H1 (cell line): ENCODE data around the gene SUGP1. TPM values are rescaled to one million over a fixed set of nuclear protein-coding genes. Genes with fewer than 3 reads are reported as not detected.
A peak's percentile ranks its signal among the peaks of the same experiment; 100 is the strongest.

Experiments
- CTCF ChIA-PET: fragments of 300-600 bp; sonication (Branson Sonifier 250); formaldehyde crosslinking; loops from one replicate; lab custom pipeline; 2021; ENCODE audit not compliant: partially characterized antibody; lab: Charles Lee
- POLR2A ChIA-PET: fragments of 300-600 bp; sonication (Branson Sonifier 250); formaldehyde crosslinking; loops from one replicate; lab custom pipeline; 2021; ENCODE audit warnings: inconsistent platforms; ENCODE audit not compliant: partially characterized antibody; lab: Charles Lee
- DNase-seq, 2 experiments: peaks; one replicate each; pipeline versions ENCODE4 v3.0.0 to v3.0.0-alpha.2; 2010 to 2022; ENCODE audit warnings: low spot score in 2 of 2, low read depth in 1 of 2, mixed read lengths in 1 of 2
- FAIRE-seq: peaks from 2 replicates; lab custom pipeline; 2011; peaks lifted over from hg19 to GRCh38; lab: Jason Lieb, UNC
- H2AFZ ChIP-seq: 2 replicates; pipeline ENCODE4 v1.8.1; 2012; ENCODE audit warnings: low read length, inconsistent platforms
- H2AK5ac ChIP-seq: 2 replicates; pipeline ENCODE4 v1.6.1; 2013; ENCODE audit warnings: low read depth, low read length
- H2BK120ac ChIP-seq: replicated peaks from 2 replicates; pipeline ENCODE3; 2013; ENCODE audit warnings: low read depth, low read length, inconsistent platforms
- H2BK12ac ChIP-seq: 2 replicates; pipeline ENCODE4 v1.6.1; 2013; ENCODE audit warnings: low read depth, low read length
- H2BK15ac ChIP-seq: 2 replicates; pipeline ENCODE4 v1.6.1; 2013; ENCODE audit warnings: low read length
- H2BK20ac ChIP-seq: 2 replicates; pipeline ENCODE4 v1.6.1; 2013; ENCODE audit warnings: low read length
- H2BK5ac ChIP-seq: 2 replicates; pipeline ENCODE4 v1.6.1; 2013; ENCODE audit warnings: low read depth, low read length
- H3K14ac ChIP-seq: 2 replicates; pipeline ENCODE4 v1.6.1; 2013; ENCODE audit warnings: inconsistent platforms; ENCODE audit not compliant: insufficient read length
- H3K18ac ChIP-seq: 2 replicates; pipeline ENCODE4 v1.6.1; 2013; ENCODE audit warnings: low read length; ENCODE audit errors: extremely low read depth
- H3K23ac ChIP-seq: 2 replicates; pipeline ENCODE4 v1.6.1; 2013; ENCODE audit warnings: inconsistent platforms; ENCODE audit not compliant: insufficient read length
- H3K23me2 ChIP-seq: 2 replicates; pipeline ENCODE4 v1.6.1; 2013; ENCODE audit warnings: low read depth, low read length
- H3K27ac ChIP-seq: 2 replicates; pipeline ENCODE4 v1.6.1; 2011; ENCODE audit warnings: low read depth, low read length, inconsistent platforms
- H3K27me3 ChIP-seq, 4 experiments: replicated peaks in 1 of 4; 1 replicate in 1 of 4; 2 replicates in 3 of 4; pipeline versions ENCODE4 v1.6.1 to v1.8.1; 2011 to 2013; ENCODE audit warnings: low read length in 3 of 4, mild to moderate bottlenecking in 3 of 4, inconsistent platforms in 2 of 4, mixed read lengths in 2 of 4, moderate library complexity in 1 of 4; ENCODE audit not compliant: control insufficient read depth in 3 of 4, insufficient read depth in 3 of 4; ENCODE audit errors: extremely low read depth in 1 of 4
- H3K36me3 ChIP-seq, 4 experiments: 2 replicates each; pipeline versions ENCODE4 v1.6.1 to v1.8.1; 2011 to 2013; ENCODE audit warnings: mild to moderate bottlenecking in 4 of 4, low read length in 3 of 4, moderate library complexity in 2 of 4, control low read depth in 1 of 4, inconsistent platforms in 1 of 4; ENCODE audit not compliant: insufficient read depth in 4 of 4, control insufficient read depth in 2 of 4
- H3K4ac ChIP-seq: replicated peaks from 2 replicates; pipeline ENCODE3; 2013; ENCODE audit warnings: low read length, low read depth, mixed read lengths, inconsistent platforms; ENCODE audit not compliant: insufficient read length
- H3K4me1 ChIP-seq, 4 experiments: replicated peaks in 1 of 4; 1 replicate in 1 of 4; 2 replicates in 3 of 4; pipeline versions ENCODE4 v1.6.1 to v1.8.1; 2011 to 2013; ENCODE audit warnings: low read length in 3 of 4, inconsistent platforms in 2 of 4, mixed read lengths in 1 of 4; ENCODE audit not compliant: insufficient read depth in 4 of 4, control insufficient read depth in 3 of 4
- H3K4me2 ChIP-seq, 2 experiments: 2 replicates each; pipeline versions ENCODE4 v1.6.1 to v1.8.1; 2011 to 2013; ENCODE audit warnings: low read depth in 2 of 2, low read length in 2 of 2, control low read depth in 1 of 2, inconsistent platforms in 1 of 2, mild to moderate bottlenecking in 1 of 2; ENCODE audit not compliant: insufficient read depth in 1 of 2
- H3K4me3 ChIP-seq, 4 experiments: fragments of 200-600, 300-600 bp in 1 of 4; sonication (generic), shearing (Covaris generic), sonication (Bioruptor Twin) in 1 of 4; 2 replicates each; pipeline versions ENCODE4 v1.5.1 to v1.8.1; 2011 to 2016; ENCODE audit warnings: low read length in 4 of 4, low read depth in 3 of 4, control low read depth in 2 of 4, inconsistent platforms in 2 of 4, mild to moderate bottlenecking in 2 of 4, mixed read lengths in 1 of 4, moderate library complexity in 1 of 4; ENCODE audit not compliant: insufficient read depth in 2 of 4; ENCODE audit errors: extremely low read depth in 1 of 4
- H3K56ac ChIP-seq: replicated peaks from 2 replicates; pipeline ENCODE3; 2013; ENCODE audit warnings: low read depth, mild to moderate bottlenecking, mixed read lengths, low read length, inconsistent platforms; ENCODE audit not compliant: insufficient read length
- H3K79me1 ChIP-seq: 2 replicates; pipeline ENCODE4 v1.6.1; 2013; ENCODE audit warnings: low read depth, low read length, control low read depth
- H3K79me2 ChIP-seq, 2 experiments: 2 replicates each; pipeline versions ENCODE4 v1.6.1 to v1.8.1; 2012 to 2013; ENCODE audit warnings: low read length in 2 of 2, mild to moderate bottlenecking in 2 of 2, inconsistent platforms in 1 of 2; ENCODE audit not compliant: insufficient read depth in 2 of 2, control insufficient read depth in 1 of 2
- H3K9ac ChIP-seq, 4 experiments: replicated peaks in 1 of 4; 1 replicate in 1 of 4; 2 replicates in 3 of 4; pipeline versions ENCODE4 v1.6.1 to v1.8.1; 2011 to 2013; ENCODE audit warnings: low read depth in 3 of 4, low read length in 3 of 4, control low read depth in 2 of 4, mild to moderate bottlenecking in 2 of 4, moderate library complexity in 2 of 4, inconsistent platforms in 1 of 4; ENCODE audit errors: extremely low read depth in 1 of 4
- H3K9me3 ChIP-seq, 2 experiments: 2 replicates each; pipeline versions ENCODE4 v1.6.1 to v1.8.1; 2012 to 2013; ENCODE audit warnings: mild to moderate bottlenecking in 2 of 2, moderate library complexity in 2 of 2, control low read depth in 1 of 2, inconsistent platforms in 1 of 2, low read depth in 1 of 2, low read length in 1 of 2, mixed read lengths in 1 of 2; ENCODE audit not compliant: insufficient read depth in 2 of 2
- H4K20me1 ChIP-seq, 2 experiments: replicated peaks in 1 of 2; 2 replicates each; pipeline versions ENCODE3 to v1.8.1; 2011 to 2013; ENCODE audit warnings: inconsistent platforms in 2 of 2, low read length in 2 of 2, mild to moderate bottlenecking in 1 of 2; ENCODE audit not compliant: insufficient read depth in 2 of 2, control insufficient read depth in 1 of 2
- H4K5ac ChIP-seq: 2 replicates; pipeline ENCODE4 v1.6.1; 2013; ENCODE audit warnings: low read length, low read depth, mixed read lengths, inconsistent platforms; ENCODE audit not compliant: insufficient read length
- H4K8ac ChIP-seq: 2 replicates; pipeline ENCODE4 v1.8.0; 2013; ENCODE audit warnings: mild to moderate bottlenecking, moderate library complexity, low read length, inconsistent platforms; ENCODE audit not compliant: insufficient read depth; ENCODE audit errors: extremely low read depth
- H4K91ac ChIP-seq: replicated peaks from 2 replicates; pipeline ENCODE3; 2013; ENCODE audit warnings: low read length, mixed read lengths, inconsistent platforms; ENCODE audit not compliant: insufficient read length
- E2F6 ChIP-seq: IDR thresholded peaks from 2 replicates; pipeline ENCODE4 v1.6.1; 2012; ENCODE audit warnings: inconsistent platforms
- EGR1 ChIP-seq: IDR thresholded peaks from 2 replicates; pipeline ENCODE4 v1.6.1; 2011; ENCODE audit warnings: low read depth, low read length, borderline replicate concordance
- GTF2F1 ChIP-seq: IDR thresholded peaks from 2 replicates; pipeline ENCODE4 v1.6.1; 2012; ENCODE audit warnings: low read depth, low read length, improper control_type of control experiment, borderline replicate concordance
- HDAC6 ChIP-seq: IDR thresholded peaks from one replicate; pipeline ENCODE4 v1.7.1; 2012; ENCODE audit warnings: low read depth, mild to moderate bottlenecking, inconsistent platforms, low read length, moderate library complexity
- MAFK ChIP-seq: IDR thresholded peaks from 2 replicates; pipeline ENCODE4 v1.6.1; 2012; ENCODE audit warnings: low read depth, mild to moderate bottlenecking, improper control_type of control experiment, low read length
- NANOG ChIP-seq: IDR thresholded peaks from 2 replicates; pipeline ENCODE4 v1.6.1; 2011; ENCODE audit warnings: low read length, low read depth, mild to moderate bottlenecking, inconsistent platforms; ENCODE audit not compliant: insufficient read depth, poor library complexity, severe bottlenecking
- NRF1 ChIP-seq: IDR thresholded peaks from 2 replicates; pipeline ENCODE4 v1.6.1; 2011; ENCODE audit warnings: mild to moderate bottlenecking, low read depth, low read length, improper control_type of control experiment
- POLR2A ChIP-seq, 2 experiments: IDR thresholded peaks; 1 replicate in 1 of 2; 2 replicates in 1 of 2; pipeline ENCODE4 v1.6.1; 2011; ENCODE audit warnings: low read depth in 2 of 2, low read length in 2 of 2, mild to moderate bottlenecking in 2 of 2; ENCODE audit errors: control extremely low read depth in 1 of 2
- POU5F1 ChIP-seq: IDR thresholded peaks from 2 replicates; pipeline ENCODE4 v1.6.1; 2011; ENCODE audit warnings: low read depth, mild to moderate bottlenecking, low read length, moderate library complexity
- RAD21 ChIP-seq, 2 experiments: IDR thresholded peaks in 1 of 2; conservative IDR thresholded peaks in 1 of 2; 2 replicates each; pipeline ENCODE4 v1.6.1; 2011; ENCODE audit warnings: low read depth in 2 of 2, low read length in 2 of 2, improper control_type of control experiment in 1 of 2, inconsistent platforms in 1 of 2, mild to moderate bottlenecking in 1 of 2, moderate library complexity in 1 of 2
- RXRA ChIP-seq: IDR thresholded peaks from 2 replicates; pipeline ENCODE4 v1.6.1; 2011; ENCODE audit warnings: low read depth, mild to moderate bottlenecking, low read length, moderate library complexity; ENCODE audit not compliant: insufficient read depth
- SP2 ChIP-seq: IDR thresholded peaks from 2 replicates; pipeline ENCODE4 v1.6.1; 2012; ENCODE audit warnings: mild to moderate bottlenecking, low read length, inconsistent platforms
- TAF1 ChIP-seq: IDR thresholded peaks from 2 replicates; pipeline ENCODE4 v1.6.1; 2011; ENCODE audit warnings: mild to moderate bottlenecking, low read depth, low read length
- WGBS, 2 experiments: shearing (Covaris generic) in 1 of 2; methylation state at CpG; one replicate each; pipeline versions ENCODE4 v1.1.6 to v1.1.7; 2013 to 2015; ENCODE audit warnings: low lambda C conversion rate in 2 of 2, mixed read lengths in 2 of 2, inconsistent platforms in 1 of 2, low coverage in 1 of 2, missing lambda C conversion rate in 1 of 2; ENCODE audit not compliant: insufficient replicate concordance in 2 of 2, insufficient coverage in 1 of 2, insufficient read length in 1 of 2; ENCODE audit errors: extremely low coverage in 1 of 2, missing lambda C conversion rate in 1 of 2; 5-methylcytosine and 5-hydroxymethylcytosine counted together
- polyA plus RNA-seq, 7 experiments: library from polyadenylated mRNA; depleted of rRNA in 3 of 7; stranded (reverse) in 5 of 7; unstranded in 2 of 7; fragments of >200 nt in 5 of 7; fragments of 200-250 nt in 2 of 7; gene quantifications; 1 replicate in 5 of 7; 2 replicates in 1 of 7; 4 replicates in 1 of 7; pipeline versions ENCODE4 v1.2.1 to v1.2.3, GENCODE V29; 2011 to 2013; ENCODE audit warnings: missing spikeins in 2 of 7, mixed read lengths in 2 of 7
- total RNA-seq: library from RNA; stranded (reverse); fragmentation: NEBNext Ultra II Directional; extraction: Animal tissue kit (Norgen Biotek cat#: 25700); gene quantifications from 2 replicates; pipeline ENCODE4 v1.2.1, GENCODE V29; 2021

Gene SUGP1
- total and polyA plus RNA-seq, 2 of the 8 experiments (the other 6 are each of a cell fraction or from before 2014, with no cell fraction given), result 38.5 to 65.2 TPM

GRCh38 chr19:19354932-19355331 is 34.6 kb upstream of the SUGP1 start:
- 0 out of 2 replicates have a peak overlapping the region, but pooled peaks have one; percentile 5 for H4K8ac ChIP-seq
- no peak overlapping the region for H3K23ac ChIP-seq
- H2BK5ac ChIP-seq, result no peak overlapping the region; the same call in 1 of the 2 replicates
- no peak overlapping the region for H2BK15ac ChIP-seq
- no peaks in the 10 kb centered on the region for H3K9me3 ChIP-seq
- no peak overlapping the region for H2AK5ac ChIP-seq
- H3K9ac ChIP-seq, result no peak overlapping the region
- no peak overlapping the region for H3K14ac ChIP-seq
- H2BK12ac ChIP-seq, result no peak overlapping the region
- H4K5ac ChIP-seq, result no peak overlapping the region
- no peak overlapping the region for H3K18ac ChIP-seq
- H2BK20ac ChIP-seq, result no peak overlapping the region
- no peak for FAIRE-seq
- no peak for DNase-seq
- H3K27me3 ChIP-seq, result no peaks in the 10 kb centered on the region
- H3K79me1 ChIP-seq, result no peaks in the 10 kb centered on the region
- H3K4me3 ChIP-seq, result no peak overlapping the region
- no peak overlapping the region for H3K4me2 ChIP-seq
- no peak overlapping the region for H2AFZ ChIP-seq
- H3K56ac ChIP-seq, result no peak overlapping the region
- peaks cover 3 to 5% of the 10 kb centered on the region in 2 experiments for H4K20me1 ChIP-seq
- H3K79me2 ChIP-seq, result no peaks in the 10 kb centered on the region
- no peaks in the 10 kb centered on the region for H3K4me1 ChIP-seq
- POLR2A ChIA-PET, result interaction anchor here (0.6 kb wide), 1 partner anchor 22 kb away, joined by 3 read pairs; no protein-coding TSS in a partner anchor
- CTCF ChIA-PET, result interaction anchor here (1.8 to 5.1 kb wide), 2 partner anchors 13 to 135 kb away, joined by 5 to 24 read pairs; no protein-coding TSS in a partner anchor
- 96% methylated on average over 11 of the region's 11 CpGs; no CpG with 5 or more reads in 1 of the 2 experiments for WGBS, 2 experiments
- H3K36me3 ChIP-seq, result peaks cover 14 to 44% (median 26%) of the 10 kb centered on the region in 4 experiments
- H2BK120ac ChIP-seq, result no peak overlapping the region
- no peak overlapping the region for H3K27ac ChIP-seq
- H4K91ac ChIP-seq, result no peak overlapping the region
- no peak overlapping the region for H3K4ac ChIP-seq
- no peaks in the 10 kb centered on the region for H3K23me2 ChIP-seq
- TF ChIP-seq RAD21 (IDR thresholded peaks at IDR 0.05 in 1 of 2, conservative IDR thresholded peaks at IDR 0.05 in 1 of 2; ENCODE audit: low read depth in 2 of 2, low read length in 2 of 2), result no peak
- no peak for TF ChIP-seq NRF1
- no peak for TF ChIP-seq POLR2A (IDR thresholded peaks at IDR 0.05; ENCODE audit: control extremely low read depth in 1 of 2, low read depth in 2 of 2, low read length in 2 of 2)
- no peak for TF ChIP-seq MAFK
- TF ChIP-seq HDAC6, result no peak
- TF ChIP-seq TAF1, result no peak
- no peak for TF ChIP-seq GTF2F1
- TF ChIP-seq POU5F1, result no peak
- TF ChIP-seq RXRA, result no peak
- no peak for TF ChIP-seq NANOG
- TF ChIP-seq E2F6, result no peak
- TF ChIP-seq EGR1, result no peak
- no peak for TF ChIP-seq SP2
